Coronary artery (tissue), 2 donors: ENCODE results near the gene NPBWR2.

Experiments
- DNase-seq: peaks from one replicate; pipeline ENCODE4 v3.0.0-alpha.2; 2017; ENCODE audit warnings: low spot score
- H3K27ac ChIP-seq, 2 donors: fragments of 200-600 bp; sonication (generic); one replicate each; pipeline ENCODE4 v1.5.1; 2016 to 2019
- H3K4me3 ChIP-seq: fragments of 200-600 bp; sonication (generic); 2 replicates; pipeline ENCODE4 v1.5.1; 2016; ENCODE audit warnings: mild to moderate bottlenecking, moderate library complexity
- CTCF ChIP-seq: fragments of 200-600 bp; sonication (generic); IDR thresholded peaks from one replicate; pipeline ENCODE4 v1.5.1; 2019; ENCODE audit warnings: antibody characterized with exemption

Gene NPBWR2

GRCh38 chr20:64103871-64104666 lies 3.3 kb downstream of the NPBWR2 start:
- no peak overlapping the region for H3K27ac ChIP-seq
- H3K4me3 ChIP-seq: no peak overlapping the region
- no peak for TF ChIP-seq CTCF
- DNase-seq: no peak

GRCh38 chr20:64102647-64103354 lies 4.6 kb downstream of the NPBWR2 start:
- no peak for TF ChIP-seq CTCF
- Histone ChIP-seq H3K4me3 (peak overlapping the region; percentile 64), H3K27ac (no peak overlapping the region)
- no peak for DNase-seq

- no peak for TF ChIP-seq CTCF
- DNase-seq: no peak
- no peak overlapping the region for H3K27ac ChIP-seq
- H3K4me3 ChIP-seq: peak overlapping the region; percentile 64
Measured at GRCh38 chr20:64101731-64102621, 5.4 kb downstream of the NPBWR2 start.

GRCh38 chr20:64100946-64101688 lies 6.2 kb downstream of the NPBWR2 start:
- Histone ChIP-seq H3K27ac (no peak overlapping the region), H3K4me3 (no peak overlapping the region)
- DNase-seq: no peak
- TF ChIP-seq CTCF: no peak

- DNase-seq: no peak
- TF ChIP-seq CTCF: no peak
- Histone ChIP-seq H3K27ac (no peak overlapping the region), H3K4me3 (no peak overlapping the region)
Measured at GRCh38 chr20:64100566-64100888, 6.8 kb downstream of the NPBWR2 start.

- H3K4me3 ChIP-seq: no peak overlapping the region
- DNase-seq: no peak
- TF ChIP-seq CTCF: no peak
- H3K27ac ChIP-seq: no peak overlapping the region
Measured at GRCh38 chr20:64099880-64100565, 7.3 kb downstream of the NPBWR2 start.
